Measurements from ENCODE around the gene NFIA.

NFIA gene

GRCh38 chr1:61226791-61227567 lies 144.6 kb downstream of the NFIA start:
- no peak for DNase-seq

GRCh38 chr1:61227857-61228550 lies 145.6 kb downstream of the NFIA start:
- DNase-seq: no peak

GRCh38 chr1:61230523-61230922 lies 148.2 kb downstream of the NFIA start:
- no peak for DNase-seq

GRCh38 chr1:61231795-61232194 lies 149.4 kb downstream of the NFIA start:
- DNase-seq: no peak

GRCh38 chr1:61233121-61233660 lies 150.8 kb downstream of the NFIA start:
- DNase-seq: no peak

GRCh38 chr1:61234587-61234919 lies 152.2 kb downstream of the NFIA start:
- DNase-seq: no peak

GRCh38 chr1:61237147-61237546 lies 154.8 kb downstream of the NFIA start:
- DNase-seq: no peak

GRCh38 chr1:61237659-61238358 lies 155.4 kb downstream of the NFIA start:
- no peak for DNase-seq

GRCh38 chr1:61238359-61238665 lies 156.0 kb downstream of the NFIA start:
- DNase-seq: no peak

GRCh38 chr1:61240878-61241277 lies 158.5 kb downstream of the NFIA start:
- no peak for DNase-seq

GRCh38 chr1:61241411-61241838 lies 159.1 kb downstream of the NFIA start:
- no peak for DNase-seq

GRCh38 chr1:61241973-61242381 lies 159.6 kb downstream of the NFIA start:
- no peak for DNase-seq

GRCh38 chr1:61244114-61244513 lies 161.8 kb downstream of the NFIA start:
- no peak for DNase-seq

GRCh38 chr1:61245696-61246400 lies 163.5 kb downstream of the NFIA start:
- no peak for DNase-seq

GRCh38 chr1:61247051-61247825 lies 164.9 kb downstream of the NFIA start:
- DNase-seq: no peak

- no peak for DNase-seq
Measured at GRCh38 chr1:61247881-61248752, 165.8 kb downstream of the NFIA start.

GRCh38 chr1:61250933-61251332 lies 168.6 kb downstream of the NFIA start:
- DNase-seq: no peak

- DNase-seq: no peak
Measured at GRCh38 chr1:61253059-61253735, 170.8 kb downstream of the NFIA start.

GRCh38 chr1:61253912-61254633 lies 171.7 kb downstream of the NFIA start:
- no peak for DNase-seq

All from stimulated activated naive CD4-positive, alpha-beta T cell (primary cell).